Osteoblast (primary cell): ENCODE measurements around the gene CEACAM20. TPM values are rescaled to one million over a fixed set of nuclear protein-coding genes. Genes with fewer than 3 reads are reported as not detected.
"Not testable (repeated sequence)": the region's sequence is repeated elsewhere in the genome, so short reads cannot be mapped to it uniquely, and the experiment has no call there.

Experiments used
- DNase-seq: peaks from one replicate; pipeline ENCODE4 v3.0.0; 2011; ENCODE audit warnings: low spot score, mixed read lengths; ENCODE audit not compliant: insufficient read length; ENCODE audit errors: missing footprints
- H2AFZ ChIP-seq: 2 replicates; pipeline ENCODE4 v1.6.0; 2011; ENCODE audit warnings: mild to moderate bottlenecking, low read length
- H3K27ac ChIP-seq: 2 replicates; pipeline ENCODE4 v1.5.1; 2011; ENCODE audit warnings: mild to moderate bottlenecking, low read depth, low read length, moderate library complexity
- H3K27me3 ChIP-seq: 2 replicates; pipeline ENCODE4 v1.6.0; 2012; ENCODE audit warnings: mild to moderate bottlenecking, control low read depth, inconsistent platforms, low read length, moderate library complexity; ENCODE audit not compliant: insufficient read depth
- H3K36me3 ChIP-seq: 2 replicates; pipeline ENCODE4 v1.5.1; 2011; ENCODE audit warnings: mild to moderate bottlenecking, low read length, control low read depth, moderate library complexity; ENCODE audit not compliant: insufficient read depth
- H3K4me1 ChIP-seq: 2 replicates; pipeline ENCODE4 v1.5.1; 2011; ENCODE audit warnings: mild to moderate bottlenecking, low read length, control low read depth, moderate library complexity; ENCODE audit not compliant: insufficient read depth
- H3K4me2 ChIP-seq: 2 replicates; pipeline ENCODE4 v1.6.0; 2011; ENCODE audit warnings: mild to moderate bottlenecking, low read length; ENCODE audit not compliant: insufficient read depth
- H3K4me3 ChIP-seq: fragments of 200-600 bp; sonication (generic); 3 replicates; pipeline ENCODE4 v1.5.1; 2012; ENCODE audit warnings: mild to moderate bottlenecking, low read length, inconsistent platforms; ENCODE audit not compliant: insufficient read depth
- H3K79me2 ChIP-seq: 2 replicates; pipeline ENCODE4 v1.6.0; 2012; ENCODE audit warnings: mild to moderate bottlenecking, low read length, control low read depth, inconsistent platforms; ENCODE audit not compliant: insufficient read depth
- H3K9me3 ChIP-seq: 2 replicates; pipeline ENCODE4 v1.5.1; 2011; ENCODE audit warnings: low read depth, low read length, control low read depth
- H4K20me1 ChIP-seq: 2 replicates; pipeline ENCODE4 v1.6.0; 2012; ENCODE audit warnings: mild to moderate bottlenecking, low read length, control low read depth; ENCODE audit not compliant: insufficient read depth
- small RNA-seq: library from RNA; depleted of rRNA; stranded (forward); fragments of <200 nt; gene quantifications from one replicate; pipeline ENCODE3, GENCODE V24; 2012
- total RNA-seq: library from RNA; depleted of rRNA; stranded (reverse); fragments of >200 nt; gene quantifications from 2 replicates; pipeline ENCODE4 v1.2.3, GENCODE V29; 2012

CEACAM20 gene
- total RNA-seq, 1 donor, result not detected

- not testable (repeated sequence) for H4K20me1 ChIP-seq, H3K9me3 ChIP-seq, H3K27ac ChIP-seq, H3K4me2 ChIP-seq, H3K79me2 ChIP-seq, DNase-seq, H2AFZ ChIP-seq, H3K36me3 ChIP-seq, H3K4me3 ChIP-seq, H3K27me3 ChIP-seq, H3K4me1 ChIP-seq
Observed at GRCh38 chr19:44462600-44463286, 66.7 kb downstream of the CEACAM20 start.

Small RNAs within 50 kb of the gene (small RNA-seq; reads per million reads assigned to genes)
- not detected for gene AC243964.1

Other genes starting within 250 kb of the CEACAM20 start
- gene ZNF235, start 224.7 kb downstream of the CEACAM20 start, total RNA-seq, result 4.0 and 5.6 TPM in 2 replicates
- 6.5 and 7.7 TPM in 2 replicates for gene ZNF112, start 173.0 kb downstream of the CEACAM20 start, total RNA-seq
- gene ZNF285, start 128.1 kb downstream of the CEACAM20 start, total RNA-seq, result 5.3 and 5.8 TPM in 2 replicates
- 9.4 and 11.8 TPM in 2 replicates for gene ZNF229, start 81.2 kb downstream of the CEACAM20 start, total RNA-seq
- 5.0 and 9.4 TPM in 2 replicates for gene ZNF180, start 29.2 kb downstream of the CEACAM20 start, total RNA-seq
- not detected in 2 replicates for gene IGSF23, start 83.9 kb upstream of the CEACAM20 start, total RNA-seq
- gene PVR, start 114.2 kb upstream of the CEACAM20 start, total RNA-seq, result 50.1 and 53.6 TPM in 2 replicates
- 0.72 and 1.2 TPM in 2 replicates for gene CEACAM19, start 141.8 kb upstream of the CEACAM20 start, total RNA-seq
- gene CEACAM16, start 169.5 kb upstream of the CEACAM20 start, total RNA-seq, result under 0.01 TPM in 1 of 2 replicates, not detected in the other
- gene BCL3, start 219.0 kb upstream of the CEACAM20 start, total RNA-seq, result 6.5 and 7.2 TPM in 2 replicates
- not detected in 2 replicates for gene CBLC, start 248.2 kb upstream of the CEACAM20 start, total RNA-seq